Measurements from ENCODE around the gene TGM1. TPM values are rescaled to one million over a fixed set of nuclear protein-coding genes. Genes with fewer than 3 reads are reported as not detected.

The TGM1 gene
- total RNA-seq = 11.4 and 11.9 TPM in 2 replicates
- total RNA-seq (2013) = 2.8 TPM
- 2.7 and 4.9 TPM in 2 replicates for polyA plus RNA-seq
- polyA minus RNA-seq = 2.3 and 12.1 TPM in 2 replicates

DNA sequence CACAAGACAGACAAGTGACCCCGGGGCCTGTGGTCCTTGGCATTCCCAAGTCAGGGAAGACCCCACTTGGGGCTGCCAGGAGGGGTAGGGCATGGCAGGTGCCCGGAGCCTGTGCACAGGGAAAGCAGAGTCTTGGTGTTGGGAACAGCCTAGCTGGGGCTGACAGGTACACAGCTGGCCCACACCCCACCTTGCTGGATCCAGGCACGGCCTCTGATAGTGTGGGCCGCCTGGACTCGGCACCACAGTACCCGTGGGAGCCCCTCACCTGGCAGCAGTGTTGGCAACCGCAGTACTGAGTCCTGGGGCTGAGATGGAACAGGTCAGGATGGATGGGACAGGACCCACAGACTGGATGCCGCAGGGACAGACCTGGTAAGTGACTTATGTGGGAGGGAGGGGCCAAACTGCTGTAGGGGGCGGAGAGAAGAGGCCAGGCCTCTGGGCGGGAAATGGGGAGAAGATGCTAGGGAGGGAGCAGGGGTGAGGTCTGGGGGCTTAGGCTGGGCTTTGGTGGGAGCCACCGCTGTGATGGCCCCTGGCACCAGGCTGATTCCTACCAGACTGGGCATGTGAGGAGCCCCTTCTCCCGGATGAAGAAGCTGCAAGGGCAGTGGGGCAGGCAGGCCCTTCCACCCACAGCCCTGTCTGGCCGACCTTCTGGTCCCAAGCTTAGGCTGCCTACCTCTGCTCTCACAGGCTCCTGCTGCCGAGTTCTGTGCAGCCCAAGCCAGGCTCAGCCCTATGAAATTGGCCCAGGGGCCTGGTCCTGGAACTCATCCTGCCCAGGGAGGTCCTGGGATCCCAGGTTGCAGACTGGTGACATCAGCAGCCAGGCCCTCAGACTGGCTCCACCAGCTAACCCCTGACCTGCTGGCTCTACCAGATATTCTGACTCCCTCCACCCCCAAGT lies at the start of gene TGM1:
TSS of gene TGM1 (minus strand) at position 357 of the 913 bp plus-strand sequence. CDS start 825 bp downstream, outside the sequence.
- H3K4me3 ChIP-seq (ENCODE audit: control extremely low read depth in 1 of 5, extremely low read depth in 1 of 5, insufficient read depth in 1 of 5, low read depth in 2 of 5, low read length in 4 of 5) = no peak within 1 kb of the TSS
- H3K27ac Mint-ChIP-seq = no peak within 1 kb of the TSS
- DNase-seq = no peak
- no peak within 1 kb of the TSS for H3K27ac ChIP-seq (ENCODE audit: low read length in 2 of 2)
- H3K9ac ChIP-seq (ENCODE audit: low read length) = no peak within 1 kb of the TSS
- H3K27me3 ChIP-seq (replicated peaks in 1 of 4; ENCODE audit: control extremely low read depth in 1 of 4, control insufficient read depth in 3 of 4, insufficient read depth in 4 of 4, low read length in 3 of 4) = no peaks in the 10 kb centered on the region
- H2AFZ ChIP-seq (ENCODE audit: insufficient read depth, low read depth, low read length, poor library complexity, severe bottlenecking) = no peak within 1 kb of the TSS
- H3K4me1 ChIP-seq (ENCODE audit: control insufficient read depth in 2 of 2, insufficient read depth in 2 of 2, low read length in 2 of 2) = no peaks in the 10 kb centered on the region
- CTCF ChIA-PET = interaction anchor here (0.6 to 1.0 kb wide), 3 partner anchors 10 to 34 kb away, joined by 3 to 5 read pairs (median 3); no protein-coding TSS in a partner anchor
- no peaks in the 10 kb centered on the region for H3K27me3 Mint-ChIP-seq
- no peak within 1 kb of the TSS for H3K4me3 Mint-ChIP-seq
- no peaks in the 10 kb centered on the region for H3K79me2 ChIP-seq (ENCODE audit: control insufficient read depth, insufficient read depth, low read length)
- no peaks in the 10 kb centered on the region for H3K9me3 Mint-ChIP-seq (ENCODE audit: insufficient read depth)
- POLR2A ChIA-PET = no interaction called here
- WGBS (ENCODE audit: insufficient coverage) = 94% methylated on average over 12 of the region's 14 CpGs
- no peaks in the 10 kb centered on the region for H4K20me1 ChIP-seq (ENCODE audit: control insufficient read depth, insufficient read depth, low read length, poor library complexity, severe bottlenecking)
- peaks cover 0 to 25% of the 10 kb centered on the region in 2 experiments for H3K36me3 ChIP-seq (replicated peaks in 1 of 2; ENCODE audit: control extremely low read depth in 1 of 2, control insufficient read depth in 1 of 2, extremely low read depth in 1 of 2, insufficient read depth in 2 of 2, low read length in 1 of 2)
- no peaks in the 10 kb centered on the region for H3K4me1 Mint-ChIP-seq
- TF ChIP-seq, protein P1, sequence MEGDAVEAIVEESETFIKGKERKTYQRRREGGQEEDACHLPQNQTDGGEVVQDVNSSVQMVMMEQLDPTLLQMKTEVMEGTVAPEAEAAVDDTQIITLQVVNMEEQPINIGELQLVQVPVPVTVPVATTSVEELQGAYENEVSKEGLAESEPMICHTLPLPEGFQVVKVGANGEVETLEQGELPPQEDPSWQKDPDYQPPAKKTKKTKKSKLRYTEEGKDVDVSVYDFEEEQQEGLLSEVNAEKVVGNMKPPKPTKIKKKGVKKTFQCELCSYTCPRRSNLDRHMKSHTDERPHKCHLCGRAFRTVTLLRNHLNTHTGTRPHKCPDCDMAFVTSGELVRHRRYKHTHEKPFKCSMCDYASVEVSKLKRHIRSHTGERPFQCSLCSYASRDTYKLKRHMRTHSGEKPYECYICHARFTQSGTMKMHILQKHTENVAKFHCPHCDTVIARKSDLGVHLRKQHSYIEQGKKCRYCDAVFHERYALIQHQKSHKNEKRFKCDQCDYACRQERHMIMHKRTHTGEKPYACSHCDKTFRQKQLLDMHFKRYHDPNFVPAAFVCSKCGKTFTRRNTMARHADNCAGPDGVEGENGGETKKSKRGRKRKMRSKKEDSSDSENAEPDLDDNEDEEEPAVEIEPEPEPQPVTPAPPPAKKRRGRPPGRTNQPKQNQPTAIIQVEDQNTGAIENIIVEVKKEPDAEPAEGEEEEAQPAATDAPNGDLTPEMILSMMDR (IDR thresholded peaks at IDR 0.05) = no peak
- no peak for TF ChIP-seq EZH2 (IDR thresholded peaks at IDR 0.05; ENCODE audit: borderline replicate concordance, insufficient read depth, low read depth, low read length, poor library complexity, severe bottlenecking)
- intact Hi-C loops (cut with micrococcal nuclease) = no loop called here
- no peaks in the 10 kb centered on the region for H3K9me3 ChIP-seq (ENCODE audit: control extremely low read depth in 1 of 3, control insufficient read depth in 2 of 3, insufficient read depth in 1 of 3, low read length in 2 of 3)
- no peak for ATAC-seq (ENCODE audit: low read depth)
- H3K4me2 ChIP-seq (replicated peaks; ENCODE audit: low read depth, low read length, poor library complexity, severe bottlenecking) = no peak within 1 kb of the TSS

All from B cell (primary cell).